ENCODE data around the gene CNN3.

- TF ChIP-seq POLR2AphosphoS5 (IDR thresholded peaks at IDR 0.05; ENCODE audit: low read depth, low read length) (no peak), ELF1 (IDR thresholded peaks at IDR 0.05) (no peak), RAD21 (IDR thresholded peaks at IDR 0.05; ENCODE audit: low read length) (no peak), EP300 (IDR thresholded peaks at IDR 0.05; ENCODE audit: borderline replicate concordance in 1 of 2, low read depth in 1 of 2, low read length in 1 of 2) (no peak)
- TF ChIP-seq, protein P1, sequence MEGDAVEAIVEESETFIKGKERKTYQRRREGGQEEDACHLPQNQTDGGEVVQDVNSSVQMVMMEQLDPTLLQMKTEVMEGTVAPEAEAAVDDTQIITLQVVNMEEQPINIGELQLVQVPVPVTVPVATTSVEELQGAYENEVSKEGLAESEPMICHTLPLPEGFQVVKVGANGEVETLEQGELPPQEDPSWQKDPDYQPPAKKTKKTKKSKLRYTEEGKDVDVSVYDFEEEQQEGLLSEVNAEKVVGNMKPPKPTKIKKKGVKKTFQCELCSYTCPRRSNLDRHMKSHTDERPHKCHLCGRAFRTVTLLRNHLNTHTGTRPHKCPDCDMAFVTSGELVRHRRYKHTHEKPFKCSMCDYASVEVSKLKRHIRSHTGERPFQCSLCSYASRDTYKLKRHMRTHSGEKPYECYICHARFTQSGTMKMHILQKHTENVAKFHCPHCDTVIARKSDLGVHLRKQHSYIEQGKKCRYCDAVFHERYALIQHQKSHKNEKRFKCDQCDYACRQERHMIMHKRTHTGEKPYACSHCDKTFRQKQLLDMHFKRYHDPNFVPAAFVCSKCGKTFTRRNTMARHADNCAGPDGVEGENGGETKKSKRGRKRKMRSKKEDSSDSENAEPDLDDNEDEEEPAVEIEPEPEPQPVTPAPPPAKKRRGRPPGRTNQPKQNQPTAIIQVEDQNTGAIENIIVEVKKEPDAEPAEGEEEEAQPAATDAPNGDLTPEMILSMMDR (IDR thresholded peaks at IDR 0.05) = no peak
Measured at GRCh38 chr1:94851571-94851970, 75.3 kb downstream of the CNN3 start.
